HG02610 (cell line): ENCODE measurements around the gene ZNF691.

Source experiments
- ATAC-seq: cut with Tn5 transposase; IDR thresholded peaks from one replicate; pipeline ENCODE4 v1.9.1; 2021; ENCODE audit warnings: mild to moderate bottlenecking, moderate library complexity; ENCODE audit not compliant: unreplicated experiment

Gene ZNF691

GRCh38 chr1:42831273-42831672 lies 15.1 kb upstream of the ZNF691 start:
- ATAC-seq, result no peak

DNA sequence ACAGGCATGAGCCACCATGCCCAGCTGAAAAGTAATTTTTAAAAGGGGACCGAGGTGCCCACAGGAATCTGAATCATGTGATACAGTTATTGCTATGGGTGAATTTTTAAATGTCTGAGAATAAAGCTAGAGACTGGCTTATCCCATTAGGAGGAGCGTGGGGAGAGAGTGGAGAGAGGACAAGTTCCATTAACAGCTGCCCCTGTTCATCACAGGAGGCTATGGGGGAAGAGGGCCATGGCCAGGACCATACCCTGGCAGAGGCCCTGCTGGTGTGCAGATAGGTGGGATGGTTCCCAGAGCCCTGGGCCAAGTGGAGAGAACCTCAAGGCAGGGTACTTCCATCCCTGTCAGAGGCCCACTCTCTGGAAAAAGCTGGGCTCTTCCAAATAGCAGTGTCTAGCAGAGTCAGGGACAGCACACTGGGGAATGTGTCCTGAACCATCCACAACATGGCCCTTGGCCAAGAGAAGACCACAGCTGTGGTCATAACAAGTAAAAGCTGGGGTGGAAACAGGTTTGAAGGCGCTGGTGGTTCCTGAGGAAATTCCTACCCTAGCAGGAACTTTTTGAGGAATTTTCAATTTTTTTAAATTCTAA lies 13.7 kb upstream of the ZNF691 start:
- ATAC-seq, result no peak

DNA sequence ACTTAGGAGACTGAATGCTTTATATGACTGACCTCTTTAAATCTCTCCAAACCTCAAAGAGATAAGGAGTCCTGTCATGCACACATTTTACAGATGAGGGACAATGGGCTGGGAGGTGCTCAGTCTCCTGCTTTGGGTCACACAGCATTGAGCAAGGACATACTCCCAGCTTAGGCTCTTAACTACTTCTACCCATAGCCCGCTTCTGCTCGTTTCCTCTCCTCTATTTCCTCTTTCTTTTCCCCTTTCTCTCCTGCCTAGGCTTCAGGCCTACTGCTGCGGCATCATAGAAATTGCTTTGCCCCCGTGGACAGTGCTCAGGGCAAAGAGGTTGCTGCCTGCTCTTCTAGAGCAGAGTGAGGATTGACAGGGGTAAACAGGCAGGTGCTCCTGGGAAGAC lies 12.4 kb upstream of the ZNF691 start:
- ATAC-seq, result no peak

DNA sequence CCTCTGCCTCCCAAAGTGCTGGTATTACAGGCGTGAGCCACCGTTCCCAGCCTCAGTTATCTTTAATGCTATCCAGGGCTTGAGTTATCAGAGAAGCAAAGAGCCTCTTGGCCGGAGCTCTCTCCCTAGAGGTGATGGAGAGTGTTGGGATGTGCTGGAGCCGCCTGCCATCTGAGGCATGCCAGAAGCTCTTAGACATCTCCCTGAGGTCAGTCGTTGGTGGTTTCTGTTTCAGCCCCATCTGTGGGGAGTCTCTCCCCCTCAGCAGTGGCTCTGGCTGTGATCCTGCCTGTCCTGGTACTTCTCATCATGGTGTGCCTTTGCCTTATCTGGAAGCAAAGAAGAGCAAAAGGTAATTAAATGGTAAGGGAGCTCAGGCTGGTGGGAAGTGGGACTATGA lies 11.6 kb upstream of the ZNF691 start:
- ATAC-seq, result no peak

DNA sequence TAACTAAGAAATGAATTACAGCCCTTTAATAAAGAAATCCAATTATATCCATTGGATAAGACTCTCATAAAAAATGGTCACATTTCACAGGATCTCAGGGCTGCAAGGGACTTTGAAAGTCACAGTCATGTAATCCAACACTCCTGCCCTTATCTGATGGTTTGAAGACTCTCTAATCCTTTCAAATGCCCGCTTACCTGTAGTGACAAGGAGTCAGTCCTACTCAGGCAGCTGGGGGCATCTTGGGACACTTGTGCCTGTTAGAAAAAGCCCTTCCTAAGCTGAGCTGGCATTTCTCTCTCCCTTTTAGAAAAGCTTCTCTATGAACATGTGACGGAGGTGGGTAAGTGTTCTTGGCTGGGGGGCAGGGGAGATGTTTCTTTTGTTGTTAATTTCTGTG lies 11.0 kb upstream of the ZNF691 start:
- ATAC-seq, result no peak

GRCh38 chr1:42837709-42838108 lies 8.7 kb upstream of the ZNF691 start:
- no peak for ATAC-seq

- no peak for ATAC-seq
These were observed 7.8 kb upstream of the ZNF691 start for GRCh38 chr1:42838482-42839190.

GRCh38 chr1:42841010-42841409 lies 5.4 kb upstream of the ZNF691 start:
- ATAC-seq, result no peak

DNA sequence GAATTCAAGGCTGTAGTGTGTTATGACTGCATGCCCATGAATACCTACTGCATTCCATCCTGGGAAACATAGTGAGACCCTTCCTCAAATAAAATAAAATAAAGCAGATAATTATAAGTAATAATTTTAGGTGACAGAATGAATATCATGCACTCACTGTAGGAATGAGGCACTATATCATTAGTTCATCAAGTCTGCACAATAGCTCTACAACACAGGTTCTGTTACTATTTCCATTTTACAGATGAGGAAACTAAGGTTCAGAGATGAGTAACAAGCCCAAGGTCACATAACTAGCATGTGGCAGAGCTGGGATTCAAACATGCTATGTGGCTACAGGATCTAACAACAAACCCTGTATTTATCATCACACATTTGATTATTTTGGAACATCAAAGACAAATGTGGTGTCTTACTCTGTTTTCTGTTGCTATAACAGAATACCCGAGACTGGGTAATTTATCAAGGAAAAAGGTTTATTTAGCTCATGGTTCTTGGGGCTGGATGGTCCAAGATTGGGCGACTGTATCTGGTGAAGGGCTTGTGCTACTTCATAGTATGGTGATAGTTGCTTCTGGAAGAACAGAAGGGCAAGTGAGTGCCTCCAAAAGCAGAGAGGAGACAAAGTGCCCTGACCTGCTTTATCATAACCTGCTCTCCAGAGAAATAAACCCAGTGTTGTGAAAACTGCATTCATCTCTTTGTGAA lies 4.8 kb upstream of the ZNF691 start:
- ATAC-seq, result no peak

- ATAC-seq, result no peak
These were observed 1.7 kb upstream of the ZNF691 start for GRCh38 chr1:42844592-42845140.

- ATAC-seq, result no peak
These were observed 1.2 kb upstream of the ZNF691 start for GRCh38 chr1:42845193-42845592.

GRCh38 chr1:42845866-42846256 lies 552 bp upstream of the ZNF691 start:
- peak; percentile 10 for ATAC-seq

DNA sequence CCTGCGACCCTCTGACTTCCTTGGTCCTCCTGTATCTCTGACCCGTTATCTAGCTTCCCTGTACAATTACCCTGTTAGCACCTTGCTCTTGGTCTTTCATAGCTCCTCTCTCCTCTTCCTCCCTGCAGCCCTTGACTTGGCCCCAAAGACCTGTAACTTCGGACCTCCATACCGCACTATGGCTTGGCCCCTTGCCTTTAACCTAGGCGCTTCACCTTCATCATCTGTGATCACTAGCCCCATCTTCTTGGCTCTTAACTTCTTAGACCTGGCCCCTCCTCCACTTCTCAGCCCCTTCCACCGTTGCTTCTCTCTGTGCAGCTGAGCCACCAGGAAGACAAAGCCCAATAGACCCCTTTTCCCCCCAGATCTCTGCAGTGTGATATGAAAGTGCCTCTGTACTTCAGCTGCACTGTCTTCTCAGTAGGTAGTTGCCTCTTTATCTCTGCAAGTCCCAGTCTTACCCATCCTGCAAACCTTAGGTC lies 740 bp downstream of the ZNF691 start:
- no peak for ATAC-seq

DNA sequence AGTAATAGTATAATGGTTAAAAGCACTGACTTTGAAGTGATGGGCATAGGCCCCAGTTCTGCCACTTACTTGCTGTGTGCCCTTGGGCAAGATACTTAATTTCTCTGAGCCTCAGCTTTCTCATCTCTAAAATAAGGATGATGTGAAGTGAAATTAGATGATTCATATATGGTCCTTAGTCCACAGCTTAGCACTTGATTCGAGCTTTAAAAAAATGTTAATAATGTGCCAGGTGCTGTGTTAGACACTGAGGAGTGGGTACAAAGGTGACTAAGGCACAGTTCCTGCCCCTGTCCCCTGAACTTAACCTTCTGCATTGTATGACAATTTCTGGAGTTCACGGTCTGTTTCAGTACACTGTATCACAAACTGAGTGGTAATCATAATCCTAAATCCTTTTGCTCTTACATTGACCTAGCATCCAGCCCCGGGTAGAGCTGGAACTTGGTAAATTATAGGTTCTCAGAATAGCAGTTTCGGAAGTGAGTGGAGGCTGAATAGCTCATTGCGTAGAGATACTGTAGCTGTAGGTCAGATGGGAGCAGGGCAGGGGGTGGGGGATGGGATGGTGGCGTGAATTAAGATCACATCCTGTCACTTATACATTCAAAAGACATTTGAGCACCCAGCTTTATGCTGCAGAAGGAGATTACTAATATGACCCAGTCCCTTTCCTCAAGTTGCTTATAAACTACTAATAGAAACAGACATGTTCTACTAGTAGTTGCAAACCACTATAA lies 1.5 kb downstream of the ZNF691 start:
- no peak for ATAC-seq

GRCh38 chr1:42848823-42849537 lies 2.6 kb downstream of the ZNF691 start:
- no peak for ATAC-seq

DNA sequence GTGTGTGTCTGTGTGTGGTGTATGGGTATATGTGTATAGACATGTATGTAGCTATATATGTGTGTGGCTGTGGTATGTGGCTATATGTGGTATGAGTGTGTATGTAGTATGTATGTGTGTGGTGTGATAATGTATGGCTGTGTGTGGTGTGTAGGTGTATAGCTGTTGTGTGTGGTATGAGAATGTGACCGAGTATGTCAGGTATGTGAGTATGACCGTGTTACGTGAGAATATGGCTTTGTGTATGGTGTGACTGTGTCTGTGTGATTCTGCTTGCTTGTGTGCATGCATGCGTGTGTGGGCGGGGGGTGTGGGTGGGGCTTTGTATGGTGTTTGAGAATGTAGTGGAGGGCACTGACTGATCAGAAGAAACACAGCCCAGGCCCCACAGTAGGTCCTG lies 3.5 kb downstream of the ZNF691 start:
- no peak for ATAC-seq

DNA sequence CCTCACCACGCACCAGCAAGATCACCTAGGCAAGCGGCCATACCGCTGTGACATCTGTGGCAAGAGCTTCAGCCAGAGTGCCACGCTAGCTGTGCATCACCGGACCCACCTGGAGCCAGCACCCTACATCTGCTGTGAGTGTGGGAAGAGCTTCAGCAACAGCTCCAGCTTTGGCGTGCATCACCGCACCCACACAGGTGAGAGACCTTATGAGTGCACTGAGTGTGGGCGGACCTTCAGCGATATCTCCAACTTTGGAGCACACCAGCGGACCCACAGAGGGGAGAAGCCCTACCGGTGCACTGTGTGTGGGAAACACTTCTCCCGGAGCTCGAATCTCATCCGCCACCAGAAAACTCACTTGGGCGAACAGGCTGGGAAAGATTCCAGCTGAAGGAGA lies 5.0 kb downstream of the ZNF691 start:
- no peak for ATAC-seq

GRCh38 chr1:42851960-42852607 lies 5.7 kb downstream of the ZNF691 start:
- ATAC-seq, result no peak

GRCh38 chr1:42852608-42852980 lies 6.2 kb downstream of the ZNF691 start:
- ATAC-seq, result no peak
